Left lobe of liver (tissue), 2 donors: Measurements from ENCODE around the gene PDLIM5. TPM values are rescaled to one million over a fixed set of nuclear protein-coding genes. Genes with fewer than 3 reads are reported as not detected.
A peak's percentile ranks its signal among the peaks of the same experiment; 100 is the strongest.
"Not testable (repeated sequence)": the region's sequence is repeated elsewhere in the genome, so short reads cannot be mapped to it uniquely, and the experiment has no call there.

Source experiments
- ATAC-seq: fragments of 200-7000 bp; cut with Tn5 transposase; one replicate; pipeline ENCODE4 v1.9.1; 2020; ENCODE audit warnings: mild to moderate bottlenecking, moderate library complexity
- DNase-seq: peaks from one replicate; pipeline ENCODE4 v3.0.0-alpha.2; 2020; ENCODE audit warnings: low spot score
- total RNA-seq: library from RNA; stranded (reverse); gene quantifications from one replicate; pipeline ENCODE4 v1.2.1, GENCODE V29; 2021
- donor health status: DM: no; HTN: no; CAD: no; lungs with moderate emphysema.
- donor health status: DM: no; HTN: yes; CAD: no.

PDLIM5 gene
- total RNA-seq, 1 donor from 2014 or later = 79.0 TPM

DNA sequence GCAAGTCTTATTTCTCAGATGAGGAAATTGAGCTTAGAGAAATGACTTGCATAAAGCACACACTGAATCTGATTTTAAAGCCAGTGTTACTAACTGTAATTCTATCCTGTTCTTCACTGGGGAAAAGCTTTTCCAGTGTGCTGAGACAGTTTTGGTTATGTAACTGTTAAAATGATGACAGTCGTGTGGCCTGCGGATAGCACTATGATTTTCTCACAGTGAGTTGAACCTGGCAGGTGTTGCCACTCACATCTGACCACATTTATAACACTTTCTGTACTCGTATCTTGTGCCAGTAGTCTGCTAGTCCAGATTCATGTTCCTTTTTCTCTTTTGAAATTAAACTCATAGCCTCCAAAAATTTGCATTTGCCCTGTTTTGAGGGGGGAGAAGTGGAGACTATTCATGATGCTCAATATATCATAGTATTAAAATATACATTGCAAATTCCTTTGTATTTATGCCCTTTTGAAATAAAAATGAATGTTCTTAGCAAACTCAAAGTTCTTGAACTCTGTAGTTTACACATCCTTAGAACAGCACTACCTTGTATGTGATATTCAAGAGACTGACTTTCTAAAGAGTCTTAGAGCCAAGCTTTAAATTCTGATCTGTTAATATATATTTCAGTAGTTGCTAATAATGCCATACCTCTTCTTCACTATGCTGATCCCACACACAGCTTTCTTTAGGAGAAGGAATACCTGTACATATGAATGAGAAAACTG lies 132.3 kb downstream of the PDLIM5 start:
- peak; percentile 22 for ATAC-seq
- no peak for DNase-seq

DNA sequence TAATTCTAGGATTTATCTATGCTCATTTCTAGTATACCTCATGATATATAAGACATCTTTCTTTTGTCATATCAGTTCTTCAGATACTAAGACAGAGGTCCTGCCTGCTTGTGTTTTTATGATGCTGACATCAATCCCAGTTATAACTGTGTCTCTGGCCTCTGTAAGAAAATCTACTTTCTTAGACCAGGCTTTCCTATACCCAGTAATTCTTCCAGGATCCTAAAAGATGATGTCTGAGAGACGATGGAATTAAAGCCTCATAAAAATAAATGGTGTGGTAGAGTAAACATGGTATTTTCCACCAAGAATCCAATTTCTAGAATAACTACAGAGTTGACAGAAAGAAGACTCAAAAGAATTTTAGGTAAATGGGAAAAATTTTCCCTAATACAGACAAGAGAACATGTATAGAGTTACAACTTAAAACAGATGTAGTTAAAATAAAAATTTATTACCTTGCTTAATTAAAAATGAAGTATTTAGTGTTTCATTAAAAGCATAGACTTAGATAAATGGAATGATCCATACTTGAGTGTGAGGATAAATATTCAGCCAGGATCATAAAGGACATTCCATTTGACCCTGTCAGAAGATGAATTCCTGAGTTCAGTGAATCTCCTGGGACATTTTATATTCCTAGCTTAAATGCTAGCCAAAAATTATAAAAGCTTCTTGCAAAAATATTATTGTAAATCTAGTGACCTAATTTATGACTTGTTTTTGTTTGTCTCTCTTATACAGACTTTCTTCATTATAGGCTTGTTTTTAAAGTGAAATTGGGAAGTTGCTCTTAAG lies 137.4 kb downstream of the PDLIM5 start:
- no peak for ATAC-seq
- DNase-seq = no peak

DNA sequence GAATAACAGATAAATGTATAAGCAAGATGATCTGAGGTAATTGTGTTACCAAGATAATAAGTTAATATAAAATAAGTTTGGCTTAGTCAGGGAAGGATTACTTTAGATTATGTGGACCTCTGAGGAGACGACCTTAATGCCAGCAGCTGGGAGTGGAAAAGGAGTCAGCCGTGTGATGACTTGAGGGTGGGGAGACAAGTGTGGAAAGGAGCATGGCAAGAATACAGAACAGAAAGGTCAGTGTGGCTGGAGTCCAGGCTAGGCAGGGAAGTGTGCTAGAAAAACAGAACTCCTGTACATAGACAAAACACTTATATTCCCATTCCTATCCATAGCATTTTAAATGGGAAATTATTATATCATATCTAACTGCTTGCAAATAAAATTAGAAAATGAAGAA lies 138.8 kb downstream of the PDLIM5 start:
- no peak for DNase-seq
- ATAC-seq = no peak

DNA sequence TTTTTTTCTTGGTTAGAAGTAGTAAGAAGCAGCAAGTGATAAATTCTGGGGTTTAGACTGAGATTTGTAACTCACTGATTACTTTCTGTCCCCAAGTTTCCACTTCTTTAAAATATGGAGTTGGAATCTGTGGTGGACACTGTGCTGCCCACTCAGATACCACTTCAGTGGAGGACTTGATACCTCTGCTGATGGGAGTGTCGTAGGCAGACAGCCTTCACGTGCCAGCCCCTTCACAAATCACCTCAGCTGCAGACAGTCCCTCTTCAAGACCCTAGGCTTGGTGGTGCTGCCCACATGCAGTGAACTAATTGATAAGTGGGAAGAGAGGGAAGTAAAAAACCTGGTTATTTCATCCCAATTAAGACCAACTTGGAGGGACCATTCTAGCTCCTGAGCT lies 139.5 kb downstream of the PDLIM5 start:
- DNase-seq (no peak), ATAC-seq (no peak)

DNA sequence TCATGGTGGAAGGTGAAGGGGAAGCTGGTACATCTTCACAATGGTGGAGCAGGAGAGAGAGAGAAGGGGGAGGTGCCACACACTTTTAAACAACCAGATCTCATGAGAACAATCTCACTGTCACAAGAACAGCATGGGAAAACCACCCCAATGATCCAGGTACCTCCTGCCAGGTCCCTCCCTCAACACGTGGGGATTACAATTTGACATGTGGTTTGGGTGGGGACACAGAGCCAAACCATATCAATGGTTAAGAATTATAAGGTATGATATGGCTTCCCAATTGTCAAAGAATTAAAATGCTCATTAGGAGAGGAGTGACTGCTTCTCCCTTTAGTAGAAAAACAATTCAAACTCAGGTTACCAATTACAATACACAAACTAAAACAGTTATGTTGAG lies 143.3 kb downstream of the PDLIM5 start:
- ATAC-seq = no peak

DNA sequence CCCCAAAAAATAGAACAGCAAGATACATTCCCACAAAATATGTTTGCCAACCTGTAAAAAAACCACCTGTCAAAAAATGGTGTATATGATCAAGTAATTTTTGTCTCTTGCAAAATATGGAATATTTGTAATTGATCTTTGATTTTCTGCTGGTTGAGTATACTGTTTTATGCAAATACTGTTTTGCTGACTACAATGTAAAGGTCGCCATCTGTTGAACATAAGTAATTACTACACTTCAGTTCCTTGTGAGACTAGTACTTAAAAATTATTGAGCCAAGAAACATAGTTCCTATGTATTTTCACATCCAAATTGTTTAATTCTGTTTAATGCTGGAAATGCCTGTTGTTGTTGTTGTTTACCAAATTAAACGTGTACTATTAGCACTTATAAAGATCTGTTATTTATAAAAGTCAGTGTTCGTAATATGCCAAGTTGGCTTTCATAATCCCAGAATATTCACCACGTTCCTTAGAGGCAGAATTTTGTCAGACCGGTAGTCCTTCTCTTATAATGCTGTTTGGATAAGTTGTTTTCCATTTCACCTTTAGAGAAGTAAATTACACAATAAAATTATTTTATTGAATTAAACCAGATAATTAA lies 144.2 kb downstream of the PDLIM5 start:
- no peak for DNase-seq
- peak; percentile 88 for ATAC-seq

More for the DNA sequence above, 143.3 kb downstream of the PDLIM5 start:
- DNase-seq = no peak

DNA sequence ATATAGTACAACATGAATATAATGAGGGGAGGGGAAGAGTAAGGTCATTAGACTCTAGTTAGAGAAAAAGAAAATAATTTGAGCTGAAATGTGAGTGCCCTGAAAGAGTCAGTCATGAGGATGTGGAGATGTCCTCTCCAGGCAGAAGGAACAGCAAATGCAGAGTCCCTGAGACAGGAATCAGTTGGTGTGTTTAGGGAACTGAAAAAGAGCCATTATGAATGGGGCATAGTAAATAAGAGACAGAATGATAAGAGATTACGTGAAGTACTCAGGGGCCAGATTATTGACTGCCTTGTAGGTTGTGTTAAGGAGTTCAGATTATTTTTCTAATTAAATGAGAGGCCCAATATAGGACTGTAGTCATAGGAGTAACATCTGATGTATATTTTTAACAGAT lies 147.0 kb downstream of the PDLIM5 start:
- no peak for ATAC-seq
- no peak for DNase-seq

DNA sequence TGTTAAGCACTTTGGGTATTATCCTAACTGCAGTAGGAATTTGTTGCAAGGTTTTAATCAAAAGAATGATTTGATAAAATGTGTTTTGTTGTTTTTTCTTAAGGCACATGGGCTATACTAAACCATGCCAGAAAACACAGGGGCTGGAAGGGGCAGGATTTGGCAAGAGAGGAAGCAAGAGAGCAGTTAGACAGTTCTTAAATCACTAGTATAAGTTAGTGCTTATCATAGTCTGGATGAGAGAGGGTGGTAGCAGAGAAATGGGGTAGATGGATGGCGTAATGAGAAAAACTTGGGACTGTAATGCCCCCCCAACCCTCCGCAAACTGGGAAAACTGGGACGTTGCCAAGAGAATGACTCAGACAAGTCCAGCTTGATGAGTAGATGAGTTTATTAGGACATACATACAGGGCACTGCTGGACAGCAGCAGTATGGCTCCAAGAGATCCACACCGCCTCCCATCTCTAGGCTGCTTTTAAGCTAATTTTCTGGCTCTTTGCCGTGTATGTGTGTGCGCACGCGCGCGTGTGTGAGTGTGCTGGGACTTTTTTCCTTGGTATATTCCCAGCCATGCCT lies 151.5 kb downstream of the PDLIM5 start:
- DNase-seq = no peak
- ATAC-seq = peak; percentile 31

DNA sequence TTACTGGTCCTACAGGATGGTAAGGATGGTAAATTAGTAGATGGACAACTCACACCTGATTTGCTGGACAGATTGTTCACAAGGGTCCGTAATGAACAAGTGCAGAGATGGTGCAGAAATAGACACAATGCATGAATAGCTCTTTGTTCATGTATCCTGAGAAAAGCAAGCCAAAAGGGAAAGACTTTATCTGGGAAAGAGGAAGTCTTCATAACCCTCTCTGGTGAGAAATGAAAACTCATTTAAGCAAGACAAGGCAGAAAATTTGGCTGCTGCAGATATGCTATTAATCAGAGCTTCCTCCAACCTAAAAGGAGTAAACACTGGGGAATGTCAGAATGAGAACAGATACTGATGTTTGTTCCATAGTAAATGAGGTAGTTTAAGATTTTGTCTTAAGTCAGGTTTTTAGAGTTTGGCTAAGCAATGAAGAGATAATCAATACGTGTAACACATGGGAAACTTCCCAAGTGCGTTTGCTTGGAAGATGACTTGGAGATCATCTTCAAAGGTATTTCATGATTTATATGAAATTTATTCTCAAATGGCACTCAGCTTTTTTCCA lies 153.6 kb downstream of the PDLIM5 start:
- no peak for DNase-seq
- ATAC-seq = peak; percentile 46

DNA sequence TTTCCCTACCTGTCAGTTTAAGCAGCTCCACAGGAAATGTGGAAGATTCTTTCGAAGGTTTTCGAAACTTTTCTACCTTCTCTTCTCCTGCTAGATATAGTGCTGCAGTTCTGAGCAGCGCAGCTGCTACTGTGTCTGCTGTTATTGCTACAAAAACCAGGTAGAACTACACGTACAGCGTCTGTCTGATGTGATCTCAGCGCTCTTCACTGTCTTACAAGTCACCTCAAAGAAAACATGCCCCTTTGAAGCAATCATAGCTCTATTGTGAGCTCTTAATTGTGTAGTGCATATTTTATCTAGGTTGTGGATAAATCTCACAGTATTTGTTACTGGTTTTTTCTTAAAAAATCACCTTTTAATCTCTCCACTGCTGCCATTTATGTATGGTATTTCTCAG lies 158.4 kb downstream of the PDLIM5 start:
- ATAC-seq (no peak), DNase-seq (no peak)

DNA sequence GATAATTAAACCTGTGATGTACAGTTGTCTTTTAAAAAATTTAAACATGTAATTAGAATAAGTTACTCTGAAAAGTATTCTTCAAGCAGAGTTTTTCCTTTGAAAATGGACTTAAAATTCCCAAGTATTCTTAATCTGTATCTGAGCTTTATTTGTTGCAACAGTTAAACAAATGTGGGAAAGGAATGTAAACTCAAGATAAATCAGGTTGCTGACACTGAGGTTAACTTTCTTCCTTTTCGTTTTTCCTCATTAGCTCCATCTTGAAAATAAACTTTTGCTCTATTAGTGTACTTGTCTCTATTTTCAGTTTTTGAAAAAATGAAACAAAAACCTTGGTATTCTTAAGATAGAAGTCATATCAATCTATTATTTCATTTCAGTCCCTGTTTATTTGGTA lies 161.5 kb downstream of the PDLIM5 start:
- ATAC-seq (no peak), DNase-seq (no peak)

DNA sequence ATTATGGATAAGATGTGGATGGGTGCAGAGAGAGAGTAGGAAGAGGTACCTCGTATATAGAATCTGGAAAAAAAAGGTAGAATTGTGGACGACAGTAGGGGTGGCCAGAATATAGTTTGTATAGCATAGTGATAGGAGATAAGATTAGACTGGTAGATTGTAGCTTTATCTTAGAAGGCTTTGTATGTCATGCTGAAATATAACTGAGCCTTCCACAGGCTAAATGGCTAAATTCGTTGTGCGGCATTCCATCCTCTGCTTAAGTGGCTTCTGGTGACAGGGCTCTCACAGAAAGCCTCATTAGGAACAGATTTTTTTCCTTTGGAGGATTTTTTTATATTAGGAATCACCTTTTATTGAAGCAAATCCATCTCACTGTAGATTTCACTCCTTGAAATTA lies 163.7 kb downstream of the PDLIM5 start:
- ATAC-seq (no peak), DNase-seq (no peak)

DNA sequence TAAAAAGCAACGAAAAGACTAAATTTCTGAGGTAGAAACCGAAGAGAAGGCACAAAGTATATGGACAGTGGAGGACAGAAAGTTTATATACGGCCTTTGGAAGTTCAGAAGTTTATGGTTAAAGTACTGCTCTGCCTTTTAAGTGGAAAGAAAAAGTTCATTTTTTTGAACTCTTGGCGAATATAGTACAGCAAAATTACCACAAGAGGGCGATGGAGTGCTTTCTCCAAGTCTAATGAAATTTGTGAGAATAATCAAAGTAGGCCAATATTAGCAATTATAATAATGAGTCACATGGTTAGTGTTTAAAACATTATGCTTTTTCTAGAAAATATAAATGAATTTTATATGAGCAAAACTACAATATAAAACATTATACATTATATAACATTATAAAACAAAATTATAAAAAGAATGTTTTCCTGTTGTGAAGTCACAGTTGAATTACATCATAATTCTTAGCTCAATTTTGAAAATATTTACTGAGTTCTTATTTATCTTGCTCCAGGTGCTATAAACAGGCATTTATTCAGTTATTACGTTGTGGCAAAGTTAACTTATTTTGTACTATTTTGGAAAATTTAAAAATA lies 169.8 kb downstream of the PDLIM5 start:
- ATAC-seq = peak; percentile 87
- DNase-seq = no peak

DNA sequence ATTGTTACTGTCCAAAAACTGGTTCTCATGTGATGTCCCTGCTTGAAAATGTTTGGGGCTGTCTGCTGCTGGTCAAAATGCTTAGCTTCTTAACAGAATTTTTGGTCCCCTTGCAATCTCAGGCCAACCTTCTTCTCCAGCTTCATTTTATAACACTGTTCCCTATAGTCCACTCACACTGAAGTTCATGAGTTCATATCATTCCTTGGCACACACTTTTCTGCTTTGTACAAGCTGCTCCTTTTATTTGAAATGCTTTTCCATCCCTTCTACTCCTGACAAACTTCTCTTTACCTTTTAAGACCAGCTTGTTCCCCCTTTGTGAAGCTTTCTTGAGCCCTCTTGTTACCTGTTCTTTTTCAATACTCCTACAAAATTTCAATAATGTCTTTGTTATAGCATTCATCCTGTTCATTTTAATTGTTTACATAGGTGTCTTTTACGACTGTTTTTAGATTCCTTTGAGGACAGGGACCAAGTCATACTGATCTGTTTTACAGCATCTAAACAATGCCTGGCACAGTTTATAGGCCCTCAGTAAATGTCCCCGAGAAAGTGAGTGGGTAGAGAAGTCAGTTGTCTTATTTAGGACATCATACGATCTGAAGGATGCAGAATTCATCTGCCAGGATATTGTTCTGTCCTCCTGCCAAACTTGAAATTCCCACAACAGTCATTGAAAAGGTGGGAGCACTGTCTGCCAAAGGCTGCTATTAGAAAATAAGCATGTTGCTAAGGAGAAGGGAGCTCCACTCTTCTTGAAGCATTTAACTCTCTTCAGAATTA lies 171.6 kb downstream of the PDLIM5 start:
- ATAC-seq (no peak), DNase-seq (no peak)

DNA sequence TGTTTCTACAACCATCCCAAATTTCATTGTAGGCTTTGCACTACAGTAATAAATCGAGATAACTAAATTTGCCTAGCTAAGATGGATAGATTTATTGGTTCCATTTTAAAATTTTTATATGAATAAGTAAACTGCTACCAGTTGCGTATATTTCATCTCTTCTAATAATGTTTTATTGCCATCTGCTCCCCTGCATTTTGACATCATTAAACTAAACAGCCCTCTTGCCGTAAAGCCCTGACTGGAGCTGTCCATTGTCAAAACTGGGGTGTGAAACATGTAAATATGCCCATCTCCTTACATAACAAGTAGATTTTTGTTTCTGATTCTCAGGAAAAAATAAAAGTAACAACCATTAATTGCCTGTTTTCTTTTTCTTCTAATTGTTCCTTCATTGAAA lies 175.2 kb downstream of the PDLIM5 start:
- no peak for ATAC-seq
- no peak for DNase-seq

DNA sequence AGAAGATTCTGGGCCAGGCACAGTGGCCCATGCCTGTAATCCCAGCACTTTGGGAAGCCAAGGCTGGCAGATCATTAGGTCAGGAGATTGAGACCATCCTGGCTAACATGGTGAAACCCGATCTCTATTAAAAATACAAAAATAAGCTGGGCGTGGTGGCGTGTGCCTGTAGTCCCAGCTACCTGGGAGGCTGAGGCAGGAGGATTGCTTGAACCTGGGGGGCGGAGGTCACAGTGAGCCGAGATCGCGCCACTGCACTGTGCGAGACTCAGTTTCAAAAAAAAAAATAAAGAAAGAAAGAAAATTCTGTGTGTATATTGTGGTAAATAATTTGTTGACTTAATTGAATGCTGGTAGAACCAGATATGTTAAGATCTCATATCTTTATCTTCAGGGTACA lies 177.3 kb downstream of the PDLIM5 start:
- ATAC-seq = not testable (repeated sequence)

DNA sequence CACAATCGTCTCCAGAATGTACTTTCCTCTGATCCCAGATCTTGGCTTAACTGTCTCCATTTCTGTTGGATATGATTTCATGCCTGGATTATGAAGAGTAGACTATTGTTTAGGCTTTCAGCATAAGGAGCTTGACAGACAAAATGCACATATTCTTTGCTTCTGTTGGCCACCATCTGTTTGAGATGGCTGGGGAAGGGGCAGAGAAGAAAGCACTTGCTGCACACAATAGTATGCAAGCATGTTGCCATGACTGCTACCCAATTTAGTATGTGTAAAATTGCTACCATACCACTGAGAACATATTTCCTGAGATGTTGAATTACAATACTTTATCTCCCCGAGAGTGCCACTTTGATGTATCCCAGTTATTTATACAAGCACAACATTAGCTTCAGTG lies 178.1 kb downstream of the PDLIM5 start:
- ATAC-seq (no peak), DNase-seq (no peak)

More for the DNA sequence above, 177.3 kb downstream of the PDLIM5 start:
- DNase-seq = not testable (repeated sequence)

DNA sequence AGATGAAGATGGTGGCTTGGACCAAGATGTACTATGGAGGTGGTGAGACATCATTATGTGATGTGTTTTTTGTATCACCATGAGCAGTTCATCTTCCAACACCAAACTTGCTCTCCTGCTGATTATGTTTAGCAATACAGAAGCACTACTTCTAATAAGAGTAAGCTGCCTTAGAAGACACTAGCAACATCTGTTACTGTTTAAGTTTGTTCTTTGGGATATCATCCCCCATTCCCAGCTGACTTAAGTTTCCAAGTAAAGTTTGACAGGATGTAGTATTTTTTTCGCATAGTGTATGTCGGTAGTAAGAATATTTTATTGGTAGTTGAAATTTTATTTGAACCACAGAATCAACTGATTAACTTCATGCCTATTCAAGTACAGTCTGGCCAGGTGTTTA lies 182.5 kb downstream of the PDLIM5 start:
- ATAC-seq = no peak
- DNase-seq = no peak

DNA sequence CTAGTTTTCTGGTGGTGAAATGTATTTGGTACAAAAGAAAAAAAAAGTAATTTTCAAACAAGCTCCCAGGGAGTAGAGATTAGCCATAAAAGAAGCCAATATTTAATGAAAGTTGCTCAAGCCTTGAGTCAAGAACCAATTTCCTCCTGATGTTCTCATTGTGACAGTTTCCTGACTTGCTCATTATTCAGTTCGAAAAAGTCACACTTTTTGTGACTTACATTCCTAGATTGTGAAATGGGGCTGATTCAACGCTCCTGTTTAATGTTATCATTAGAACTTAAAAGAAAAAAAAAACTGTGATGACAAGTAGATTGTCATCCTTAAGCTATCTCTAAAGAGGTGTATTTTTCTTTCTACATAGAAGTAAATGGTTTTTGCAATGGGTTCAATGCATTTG lies 183.4 kb downstream of the PDLIM5 start:
- ATAC-seq = no peak

DNA sequence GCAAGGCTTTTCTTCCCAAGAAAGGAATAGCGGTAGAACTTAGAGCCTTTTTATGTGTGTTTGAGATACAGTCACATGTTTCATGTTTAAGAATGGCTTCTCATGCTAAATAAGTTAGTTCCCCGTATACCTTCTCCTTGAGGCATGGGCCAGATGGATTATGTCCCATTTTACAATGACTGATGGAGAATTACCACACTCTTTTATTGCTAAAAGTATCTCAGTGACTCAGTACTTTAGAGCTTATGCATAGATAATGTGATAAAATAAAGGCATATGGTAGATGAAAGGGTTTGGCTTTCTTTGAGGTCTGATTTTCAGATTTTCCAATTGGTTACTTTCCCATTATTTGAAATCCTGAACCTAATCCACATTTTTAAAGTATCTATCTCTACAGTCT lies 184.3 kb downstream of the PDLIM5 start:
- ATAC-seq = no peak
- no peak for DNase-seq

More for the DNA sequence above, 183.4 kb downstream of the PDLIM5 start:
- DNase-seq = no peak
